ENCODE measurements around the gene NHEJ1.

GRCh38 chr2:219112062-219112406, 48.6 kb downstream of the NHEJ1 start:
- TF ChIP-seq CTCF (conservative IDR thresholded peaks at IDR 0.05 in 1 of 2, IDR thresholded peaks at IDR 0.05 in 1 of 2; ENCODE audit: low read depth in 1 of 2, low read length in 2 of 2) (no peak), EZH2 (IDR thresholded peaks at IDR 0.05; ENCODE audit: low read length, missing control alignments) (no peak)

Measured in fibroblast of lung (primary cell).